HepG2 (cell line): ENCODE measurements around the gene HNRNPA2B1. TPM values are rescaled to one million over a fixed set of nuclear protein-coding genes. Genes with fewer than 3 reads are reported as not detected.

Experiments
- ATF6 ChIP-seq: sonication (generic); formaldehyde crosslinking; conservative IDR thresholded peaks from 2 replicates; pipeline ENCODE4 v1.4.0; 2020; ENCODE audit warnings: missing genetic modification reagents
- CHD2 ChIP-seq: IDR thresholded peaks from 2 replicates; pipeline ENCODE4 v1.6.1; 2011; ENCODE audit warnings: low read depth, low read length, improper control_type of control experiment
- DPF2 ChIP-seq: sonication (generic); formaldehyde crosslinking; IDR thresholded peaks from 2 replicates; pipeline ENCODE4 v1.4.0; 2020; ENCODE audit warnings: mild to moderate bottlenecking, low read depth, missing genetic modification reagents, borderline replicate concordance
- ERF ChIP-seq: IDR thresholded peaks from 2 replicates; pipeline ENCODE4 v1.6.1; 2018; ENCODE audit warnings: missing biosample characterization, missing genetic modification reagents
- FIP1L1 ChIP-seq: fragments of 200-400 bp; formaldehyde crosslinking; IDR thresholded peaks from 2 replicates; pipeline ENCODE4 v1.6.1; 2018; ENCODE audit warnings: low read depth, mild to moderate bottlenecking, low read length, moderate library complexity, borderline replicate concordance; ENCODE audit not compliant: insufficient read depth
- FOXC1 ChIP-seq: sonication (generic); formaldehyde crosslinking; IDR thresholded peaks from 2 replicates; pipeline ENCODE4 v1.8.0; 2022; ENCODE audit warnings: mild to moderate bottlenecking, missing genetic modification reagents, borderline replicate concordance
- HIVEP1 ChIP-seq: sonication (generic); formaldehyde crosslinking; IDR thresholded peaks from 2 replicates; pipeline ENCODE4 v1.4.0; 2020; ENCODE audit warnings: mild to moderate bottlenecking, missing genetic modification reagents
- NR2F6 ChIP-seq, 2 experiments: IDR thresholded peaks; 2 replicates each; pipeline ENCODE4 v1.6.1; 2016; ENCODE audit warnings: antibody characterized with exemption in 1 of 2, mild to moderate bottlenecking in 1 of 2
- RFX1 ChIP-seq: fragments of 450-650 bp; IDR thresholded peaks from 2 replicates; pipeline ENCODE4 v1.6.1; 2017
- RFXAP ChIP-seq: sonication (generic); formaldehyde crosslinking; IDR thresholded peaks from 2 replicates; pipeline ENCODE4 v1.4.0; 2020; ENCODE audit warnings: missing genetic modification reagents, borderline replicate concordance
- SMAD3 ChIP-seq: sonication (generic); formaldehyde crosslinking; IDR thresholded peaks from 2 replicates; pipeline ENCODE4 v1.4.0; 2020; ENCODE audit warnings: missing genetic modification reagents
- SUZ12 ChIP-seq: fragments of 150-350 bp; IDR thresholded peaks from 2 replicates; pipeline ENCODE4 v1.6.1; 2014; ENCODE audit warnings: low read depth, low read length
- YEATS2 ChIP-seq: sonication (generic); formaldehyde crosslinking; IDR thresholded peaks from 2 replicates; pipeline ENCODE4 v1.4.0; 2020; ENCODE audit warnings: missing genetic modification reagents, borderline replicate concordance
- ZNF230 ChIP-seq: sonication (generic); formaldehyde crosslinking; IDR thresholded peaks from 2 replicates; pipeline ENCODE4 v1.4.0; 2020; ENCODE audit warnings: mild to moderate bottlenecking, missing genetic modification reagents
- ZNF326 ChIP-seq: sonication (generic); formaldehyde crosslinking; IDR thresholded peaks from 2 replicates; pipeline ENCODE4 v1.4.0; 2020; ENCODE audit warnings: missing genetic modification reagents, borderline replicate concordance
- ZNF337 ChIP-seq: sonication (generic); formaldehyde crosslinking; IDR thresholded peaks from 2 replicates; pipeline ENCODE4 v1.5.1; 2020; ENCODE audit warnings: missing genetic modification reagents, low read depth, mild to moderate bottlenecking, borderline replicate concordance
- ZNF44 ChIP-seq: sonication (generic); formaldehyde crosslinking; IDR thresholded peaks from 2 replicates; pipeline ENCODE4 v1.5.1; 2020; ENCODE audit warnings: mild to moderate bottlenecking, missing genetic modification reagents
- ZNF510 ChIP-seq: sonication (generic); formaldehyde crosslinking; IDR thresholded peaks from 2 replicates; pipeline ENCODE4 v1.4.0; 2020; ENCODE audit warnings: low read depth, mild to moderate bottlenecking, missing genetic modification reagents
- ZNF570 ChIP-seq: sonication (generic); formaldehyde crosslinking; IDR thresholded peaks from 2 replicates; pipeline ENCODE4 v1.4.0; 2020; ENCODE audit warnings: mild to moderate bottlenecking, missing genetic modification reagents, borderline replicate concordance
- ZNF619 ChIP-seq: sonication (generic); formaldehyde crosslinking; IDR thresholded peaks from 2 replicates; pipeline ENCODE4 v1.4.0; 2020; ENCODE audit warnings: mild to moderate bottlenecking, missing genetic modification reagents
- ZNF687 ChIP-seq: sonication (generic); formaldehyde crosslinking; IDR thresholded peaks from 2 replicates; pipeline ENCODE4 v1.5.1; 2020; ENCODE audit warnings: mild to moderate bottlenecking, missing genetic modification reagents, moderate library complexity
- polyA plus RNA-seq, 8 experiments: library from polyadenylated mRNA; depleted of rRNA in 3 of 8; stranded (reverse) in 7 of 8; unstranded in 1 of 8; fragments of >200 nt; fragmentation: Illumina TruSeq in 4 of 8; extraction: Trizol in 4 of 8; gene quantifications; 2 replicates each; pipeline versions ENCODE4 v1.2.1 to v1.2.3, GENCODE V29; 2011 to 2016; ENCODE audit warnings: low read depth in 4 of 8, missing spikeins in 1 of 8, mixed read lengths in 1 of 8; ENCODE audit not compliant: insufficient read depth in 1 of 8
- total RNA-seq, 5 experiments: library from RNA; depleted of rRNA; stranded (reverse); fragments of >200 nt; fragmentation: Illumina TruSeq; extraction: Trizol; gene quantifications; 2 replicates each; pipeline ENCODE4 v1.2.3, GENCODE V29; 2016; ENCODE audit warnings: low read depth in 1 of 5
- TF ChIP-seq, protein P1 (sequence below): sonication (generic); formaldehyde crosslinking; IDR thresholded peaks from 2 replicates; pipeline ENCODE4 v1.5.0; 2020; ENCODE audit warnings: mild to moderate bottlenecking, missing genetic modification reagents

The HNRNPA2B1 gene
- total and polyA plus RNA-seq, 2 of the 13 experiments (the other 11 are each of a cell fraction or from before 2014, with no cell fraction given), result 193 to 412 TPM

GRCh38 chr7:26201247-26202018, 887 bp upstream of the HNRNPA2B1 start, which contains the start of gene CBX3 (continued):
- TF ChIP-seq ATF6 (CRISPR knock-in tag), result no peak
- no peak for TF ChIP-seq ZNF337
- no peak for TF ChIP-seq ZNF326 (CRISPR knock-in tag)
- no peak for TF ChIP-seq DPF2 (CRISPR knock-in tag)
- TF ChIP-seq SMAD3 (CRISPR knock-in tag), result no peak
- peak; percentile 13; the same call in 1 of the 2 replicates for TF ChIP-seq ERF
- TF ChIP-seq RFXAP, result no peak
- no peak for TF ChIP-seq SUZ12
- TF ChIP-seq NR2F6 (IDR thresholded peaks at IDR 0.05), result no peak
- TF ChIP-seq NR2F6 (CRISPR knock-in tag; IDR thresholded peaks at IDR 0.05), result no peak
- TF ChIP-seq, protein P1, sequence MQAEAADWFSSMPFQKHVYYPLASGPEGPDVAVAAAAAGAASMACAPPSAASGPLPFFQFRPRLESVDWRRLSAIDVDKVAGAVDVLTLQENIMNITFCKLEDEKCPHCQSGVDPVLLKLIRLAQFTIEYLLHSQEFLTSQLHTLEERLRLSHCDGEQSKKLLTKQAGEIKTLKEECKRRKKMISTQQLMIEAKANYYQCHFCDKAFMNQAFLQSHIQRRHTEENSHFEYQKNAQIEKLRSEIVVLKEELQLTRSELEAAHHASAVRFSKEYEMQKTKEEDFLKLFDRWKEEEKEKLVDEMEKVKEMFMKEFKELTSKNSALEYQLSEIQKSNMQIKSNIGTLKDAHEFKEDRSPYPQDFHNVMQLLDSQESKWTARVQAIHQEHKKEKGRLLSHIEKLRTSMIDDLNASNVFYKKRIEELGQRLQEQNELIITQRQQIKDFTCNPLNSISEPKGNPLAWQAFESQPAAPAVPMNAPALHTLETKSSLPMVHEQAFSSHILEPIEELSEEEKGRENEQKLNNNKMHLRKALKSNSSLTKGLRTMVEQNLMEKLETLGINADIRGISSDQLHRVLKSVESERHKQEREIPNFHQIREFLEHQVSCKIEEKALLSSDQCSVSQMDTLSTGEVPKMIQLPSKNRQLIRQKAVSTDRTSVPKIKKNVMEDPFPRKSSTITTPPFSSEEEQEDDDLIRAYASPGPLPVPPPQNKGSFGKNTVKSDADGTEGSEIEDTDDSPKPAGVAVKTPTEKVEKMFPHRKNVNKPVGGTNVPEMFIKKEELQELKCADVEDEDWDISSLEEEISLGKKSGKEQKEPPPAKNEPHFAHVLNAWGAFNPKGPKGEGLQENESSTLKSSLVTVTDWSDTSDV (CRISPR knock-in tag), result no peak
- TF ChIP-seq ZNF230 (CRISPR knock-in tag), result no peak; the same call in 1 of the 2 replicates
- TF ChIP-seq ZNF44 (CRISPR knock-in tag), result no peak
- no peak for TF ChIP-seq CHD2
- no peak for TF ChIP-seq FOXC1
- 0 out of 2 replicates have a peak, but pooled peaks have one; percentile 1 for TF ChIP-seq ZNF570 (CRISPR knock-in tag)
- TF ChIP-seq ZNF510, result no peak
- peak; percentile 64 for TF ChIP-seq ZNF687
- no peak for TF ChIP-seq HIVEP1 (CRISPR knock-in tag)
- TF ChIP-seq ZNF619, result no peak
- TF ChIP-seq FIP1L1, result no peak
- TF ChIP-seq YEATS2, result no peak; the same call in 1 of the 2 replicates
- TF ChIP-seq RFX1, result no peak
